ENCODE measurements around the gene KRCC1. TPM values are rescaled to one million over a fixed set of nuclear protein-coding genes. Genes with fewer than 3 reads are reported as not detected.

KRCC1 gene
- total RNA-seq, 4 donors from 2014 or later, result 12.9 to 22.1 (median 17.9) TPM

GRCh38 chr2:88054782-88055370 lies 707 bp downstream of the KRCC1 start:
- H3K27ac ChIP-seq, result peak overlapping the region; percentile 94
- no peak for TF ChIP-seq EP300 (IDR thresholded peaks at IDR 0.05)
- no peak for TF ChIP-seq POLR2A (IDR thresholded peaks at IDR 0.05)
- no peak for TF ChIP-seq POLR2AphosphoS5 (IDR thresholded peaks at IDR 0.05)
- no peak for TF ChIP-seq CTCF (IDR thresholded peaks at IDR 0.05)
- H3K4me3 ChIP-seq, result peak overlapping the region; percentile 58
- no peaks in the 10 kb centered on the region for H3K27me3 ChIP-seq
- H3K36me3 ChIP-seq, result no peaks in the 10 kb centered on the region
- H3K4me1 ChIP-seq, result peaks cover 34% of the 10 kb centered on the region
- WGBS, result 24% methylated on average over 25 of the region's 25 CpGs
- H3K9me3 ChIP-seq, result no peaks in the 10 kb centered on the region
- DNase-seq (ENCODE audit: low spot score in 2 of 2), result no peak

GRCh38 chr2:88053934-88054781 lies 1.4 kb downstream of the KRCC1 start:
- H3K36me3 ChIP-seq, result no peaks in the 10 kb centered on the region
- no peaks in the 10 kb centered on the region for H3K9me3 ChIP-seq
- peak overlapping the region; percentile 58 for H3K4me3 ChIP-seq
- WGBS, result 47% methylated on average over 10 of the region's 10 CpGs
- H3K27ac ChIP-seq, result peak overlapping the region; percentile 94
- no peak for DNase-seq (ENCODE audit: low spot score in 2 of 2)
- H3K27me3 ChIP-seq, result no peaks in the 10 kb centered on the region
- peaks cover 38% of the 10 kb centered on the region for H3K4me1 ChIP-seq
- TF ChIP-seq CTCF (IDR thresholded peaks at IDR 0.05), result no peak
- no peak for TF ChIP-seq POLR2AphosphoS5 (IDR thresholded peaks at IDR 0.05)
- TF ChIP-seq EP300 (IDR thresholded peaks at IDR 0.05), result no peak
- no peak for TF ChIP-seq POLR2A (IDR thresholded peaks at IDR 0.05)

GRCh38 chr2:88053296-88053695 lies 2.3 kb downstream of the KRCC1 start:
- Histone ChIP-seq H3K27me3 (no peaks in the 10 kb centered on the region), H3K9me3 (no peaks in the 10 kb centered on the region), H3K4me3 (no peak overlapping the region), H3K36me3 (no peaks in the 10 kb centered on the region), H3K4me1 (peaks cover 38% of the 10 kb centered on the region), H3K27ac (peak overlapping the region; percentile 45)
- WGBS, result 3% methylated on average over 1 of the region's 1 CpG
- TF ChIP-seq POLR2AphosphoS5 (IDR thresholded peaks at IDR 0.05) (no peak), CTCF (IDR thresholded peaks at IDR 0.05) (no peak), EP300 (IDR thresholded peaks at IDR 0.05) (no peak), POLR2A (IDR thresholded peaks at IDR 0.05) (no peak)
- no peak for DNase-seq (ENCODE audit: low spot score in 2 of 2)

GRCh38 chr2:88051792-88052191 lies 3.8 kb downstream of the KRCC1 start:
- DNase-seq (ENCODE audit: low spot score in 2 of 2), result no peak
- Histone ChIP-seq H3K4me3 (no peak overlapping the region), H3K4me1 (peaks cover 38% of the 10 kb centered on the region), H3K36me3 (no peaks in the 10 kb centered on the region), H3K27me3 (no peaks in the 10 kb centered on the region), H3K27ac (no peak overlapping the region), H3K9me3 (no peaks in the 10 kb centered on the region)
- 80% methylated on average over 2 of the region's 2 CpGs for WGBS
- TF ChIP-seq CTCF (IDR thresholded peaks at IDR 0.05), result no peak
- TF ChIP-seq EP300 (IDR thresholded peaks at IDR 0.05), result no peak
- no peak for TF ChIP-seq POLR2A (IDR thresholded peaks at IDR 0.05)
- no peak for TF ChIP-seq POLR2AphosphoS5 (IDR thresholded peaks at IDR 0.05)

- 88% methylated on average over 1 of the region's 1 CpG for WGBS
- Histone ChIP-seq H3K9me3 (no peaks in the 10 kb centered on the region), H3K4me1 (peaks cover 34% of the 10 kb centered on the region), H3K27me3 (no peaks in the 10 kb centered on the region), H3K27ac (no peak overlapping the region), H3K4me3 (no peak overlapping the region), H3K36me3 (no peaks in the 10 kb centered on the region)
- no peak for TF ChIP-seq EP300 (IDR thresholded peaks at IDR 0.05)
- no peak for TF ChIP-seq POLR2A (IDR thresholded peaks at IDR 0.05)
- no peak for TF ChIP-seq POLR2AphosphoS5 (IDR thresholded peaks at IDR 0.05)
- TF ChIP-seq CTCF (IDR thresholded peaks at IDR 0.05), result no peak
- DNase-seq (ENCODE audit: low spot score in 2 of 2), result no peak
Measured at GRCh38 chr2:88049622-88050021, 6.0 kb downstream of the KRCC1 start.
